ENCODE data around the gene HSPBAP1.
"Not testable (repeated sequence)": the region's sequence is repeated elsewhere in the genome, so short reads cannot be mapped to it uniquely, and the experiment has no call there.

Gene HSPBAP1

GRCh38 chr3:122742234-122742633 is 51.4 kb downstream of the HSPBAP1 start:
- in situ Hi-C loops (cut with MboI; ENCODE audit: low sequenced_read_pairs): no loop called here

- in situ Hi-C loops (cut with MboI; ENCODE audit: low sequenced_read_pairs): no loop called here
Observed at GRCh38 chr3:122739172-122739571, 54.5 kb downstream of the HSPBAP1 start.

GRCh38 chr3:122732682-122733525 is 60.7 kb downstream of the HSPBAP1 start:
- in situ Hi-C loops (cut with MboI; ENCODE audit: low sequenced_read_pairs): not testable (repeated sequence)

DNA sequence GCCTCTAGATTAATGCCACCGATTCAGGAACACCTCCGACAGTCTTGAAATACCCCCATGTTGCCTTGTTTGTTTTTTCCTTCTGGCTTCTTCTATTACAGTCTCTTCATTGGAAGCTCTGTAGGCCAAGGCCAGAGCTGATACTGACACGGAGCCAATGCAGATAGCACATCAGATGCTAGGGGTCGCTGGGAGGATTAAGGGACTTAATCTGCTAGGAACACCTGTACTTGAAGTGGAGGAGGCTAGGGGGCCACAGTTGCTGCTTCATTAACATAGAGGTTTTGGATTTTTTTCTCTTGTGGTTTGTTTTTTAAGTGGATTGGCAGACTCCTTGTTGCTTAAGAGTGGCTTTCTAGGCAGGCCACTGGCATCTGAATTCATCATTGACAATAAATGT is 63.4 kb downstream of the HSPBAP1 start:
- in situ Hi-C loops (cut with MboI; ENCODE audit: low sequenced_read_pairs): no loop called here

DNA sequence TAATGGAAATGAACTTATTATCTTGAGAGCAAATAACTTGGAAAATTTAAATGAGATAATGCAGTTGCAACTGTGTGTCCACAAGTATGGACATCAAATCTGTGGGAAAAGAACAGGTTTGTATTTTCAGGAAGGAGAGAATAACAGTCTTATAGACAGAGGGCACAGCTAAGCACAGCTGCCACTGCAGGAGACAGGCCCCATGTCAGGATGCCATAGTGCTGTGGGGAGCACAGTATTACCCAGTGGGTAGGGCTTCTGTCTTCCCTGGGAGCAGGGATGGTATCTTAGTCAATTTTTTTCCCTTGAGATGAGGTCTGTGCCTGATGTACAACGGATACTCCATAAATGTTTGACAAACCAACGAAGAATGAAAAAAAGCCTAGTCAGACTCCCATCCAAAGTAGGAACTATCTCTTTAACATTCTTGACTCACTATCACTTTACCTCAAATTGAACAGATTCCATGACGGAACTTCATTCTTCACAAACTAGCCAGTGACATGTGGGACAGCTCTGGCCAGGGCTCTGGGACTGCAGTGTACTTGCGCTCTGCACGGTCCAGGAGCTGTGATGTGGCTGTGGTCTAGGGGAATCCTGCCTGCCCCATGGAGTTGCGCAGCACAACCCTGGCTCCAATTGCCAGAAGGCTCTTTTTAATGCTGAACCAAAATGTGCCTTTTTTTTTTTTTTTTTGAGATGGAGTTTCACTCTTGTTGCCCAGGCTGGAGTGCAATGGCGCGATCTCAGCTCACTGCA is 64.7 kb downstream of the HSPBAP1 start:
- in situ Hi-C loops (cut with MboI; ENCODE audit: low sequenced_read_pairs): no loop called here

DNA sequence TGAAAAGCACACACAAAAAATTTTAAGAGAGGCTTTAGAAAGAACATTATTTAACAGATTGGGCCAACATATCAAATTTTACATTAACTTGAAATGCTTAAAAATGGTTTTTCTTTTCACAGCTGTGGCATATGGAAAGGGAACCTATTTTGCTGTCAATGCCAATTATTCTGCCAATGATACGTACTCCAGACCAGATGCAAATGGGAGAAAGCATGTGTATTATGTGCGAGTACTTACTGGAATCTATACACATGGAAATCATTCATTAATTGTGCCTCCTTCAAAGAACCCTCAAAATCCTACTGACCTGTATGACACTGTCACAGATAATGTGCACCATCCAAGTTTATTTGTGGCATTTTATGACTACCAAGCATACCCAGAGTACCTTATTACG is 65.4 kb downstream of the HSPBAP1 start:
- in situ Hi-C loops (cut with MboI; ENCODE audit: low sequenced_read_pairs): no loop called here

- in situ Hi-C loops (cut with MboI; ENCODE audit: low sequenced_read_pairs): no loop called here
Observed at GRCh38 chr3:122727766-122728165, 65.9 kb downstream of the HSPBAP1 start.

DNA sequence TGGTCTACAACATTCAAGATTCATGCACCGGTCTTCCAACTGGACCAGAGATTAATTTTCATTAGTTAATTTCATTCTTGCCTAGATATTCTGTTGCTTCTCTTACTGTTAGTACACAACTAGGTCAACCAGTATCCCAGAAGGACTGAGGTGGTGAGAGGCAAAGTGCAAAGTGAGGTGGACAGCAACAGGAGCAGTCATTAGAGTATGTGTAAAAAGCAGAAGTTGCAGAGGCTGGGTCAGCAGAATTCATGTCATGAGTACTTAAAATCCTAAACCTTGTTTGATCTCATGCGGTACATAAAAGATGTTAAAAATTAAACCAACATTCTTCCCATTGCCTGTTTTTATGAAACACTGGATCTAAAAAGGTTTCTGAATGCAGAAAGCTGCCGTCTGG is 66.3 kb downstream of the HSPBAP1 start:
- in situ Hi-C loops (cut with MboI; ENCODE audit: low sequenced_read_pairs): no loop called here

GRCh38 chr3:122725106-122725505 is 68.5 kb downstream of the HSPBAP1 start:
- in situ Hi-C loops (cut with MboI; ENCODE audit: low sequenced_read_pairs): no loop called here

DNA sequence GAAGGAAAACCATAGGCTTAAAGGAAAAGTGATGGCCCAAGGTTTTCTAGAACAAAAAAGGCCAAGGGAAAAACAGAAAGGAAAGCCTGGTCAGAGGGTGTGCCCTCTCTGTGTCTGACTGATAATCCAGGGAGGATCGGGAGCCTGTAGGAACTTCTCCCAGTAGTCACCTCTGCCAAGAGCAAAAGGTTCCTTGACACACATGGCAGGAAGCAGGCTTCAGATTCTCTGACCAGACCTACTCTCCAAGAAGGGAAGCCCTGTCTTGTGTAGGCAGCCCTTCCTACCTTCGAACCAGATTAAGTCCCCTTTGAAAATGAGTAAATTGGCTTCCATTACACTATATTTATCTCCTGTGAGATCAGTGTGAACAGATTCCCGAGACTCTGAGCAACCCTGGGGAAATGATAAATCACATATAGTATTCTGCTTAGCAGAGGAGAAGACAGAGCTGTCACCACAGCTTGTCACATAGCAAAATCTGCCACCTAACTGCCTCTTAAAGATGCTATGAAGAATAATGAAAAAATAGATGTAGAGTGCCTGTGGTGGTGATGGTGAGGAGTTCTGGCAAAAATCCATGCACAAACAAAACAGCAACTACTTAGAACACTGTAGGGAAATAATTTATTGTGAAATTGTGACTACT is 74.2 kb downstream of the HSPBAP1 start:
- in situ Hi-C loops (cut with MboI; ENCODE audit: low sequenced_read_pairs): no loop called here

DNA sequence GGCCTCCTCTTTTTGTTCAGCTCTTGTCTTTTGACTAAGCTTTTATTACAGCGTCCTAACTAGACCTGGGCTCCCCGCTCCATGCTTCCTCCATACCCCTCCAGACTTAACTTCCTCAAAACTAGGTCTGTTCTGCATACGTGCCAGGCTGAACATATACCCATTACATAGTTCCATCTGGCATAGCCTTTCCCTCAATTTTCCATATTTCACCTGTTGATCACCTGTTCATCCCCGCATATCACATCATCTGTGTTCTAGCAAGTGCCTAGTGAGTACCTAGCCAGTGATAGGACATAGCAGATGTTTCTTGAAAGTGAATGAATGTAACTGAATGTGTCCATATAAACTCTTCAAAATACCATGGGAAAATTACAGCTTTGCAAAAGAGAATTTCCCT is 77.0 kb downstream of the HSPBAP1 start:
- in situ Hi-C loops (cut with MboI; ENCODE audit: low sequenced_read_pairs): no loop called here

- in situ Hi-C loops (cut with MboI; ENCODE audit: low sequenced_read_pairs): no loop called here
Observed at GRCh38 chr3:122714273-122714672, 79.4 kb downstream of the HSPBAP1 start.

- in situ Hi-C loops (cut with MboI; ENCODE audit: low sequenced_read_pairs): not testable (repeated sequence)
Observed at GRCh38 chr3:122710616-122711251, 82.9 kb downstream of the HSPBAP1 start.

DNA sequence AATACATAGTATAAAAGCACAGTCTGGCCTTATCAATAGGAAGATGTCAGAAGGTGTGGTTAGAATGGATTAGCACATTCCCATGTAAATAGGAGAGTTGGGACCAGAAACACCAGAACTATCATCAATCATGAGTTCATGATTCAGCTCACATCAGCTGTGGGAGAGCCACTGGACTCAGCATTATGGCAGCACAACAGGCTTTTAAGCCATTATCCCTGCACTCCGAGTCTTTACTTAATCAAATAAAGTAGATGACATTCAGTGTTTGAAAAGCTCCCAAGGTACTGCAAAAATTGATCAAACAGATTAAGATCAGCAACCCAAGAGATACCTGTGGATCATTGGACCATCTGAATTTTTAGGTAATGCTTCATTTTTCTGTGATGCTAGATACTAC is 88.3 kb downstream of the HSPBAP1 start:
- in situ Hi-C loops (cut with MboI; ENCODE audit: low sequenced_read_pairs): no loop called here

DNA sequence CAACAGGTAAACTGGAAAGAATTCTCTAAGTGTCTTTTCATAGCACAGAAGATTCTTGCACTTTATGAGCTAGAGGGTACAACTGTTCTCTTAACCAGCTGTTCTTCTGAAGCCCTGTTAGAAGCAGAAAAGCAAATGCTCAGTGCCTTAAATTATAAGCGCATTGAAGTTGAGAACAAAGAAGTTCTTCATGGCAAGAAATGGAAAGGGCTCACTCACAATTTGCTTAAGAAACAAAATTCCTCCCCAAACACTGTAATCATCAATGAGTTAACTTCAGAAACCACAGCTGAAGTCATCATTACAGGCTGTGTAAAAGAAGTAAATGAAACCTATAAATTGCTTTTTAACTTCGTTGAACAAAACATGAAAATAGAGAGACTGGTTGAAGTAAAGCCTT is 93.4 kb downstream of the HSPBAP1 start:
- in situ Hi-C loops (cut with MboI; ENCODE audit: low sequenced_read_pairs): no loop called here

GRCh38 chr3:122697952-122698620 is 95.5 kb downstream of the HSPBAP1 start:
- in situ Hi-C loops (cut with MboI; ENCODE audit: low sequenced_read_pairs): no loop called here

GRCh38 chr3:122695927-122696561 is 97.6 kb downstream of the HSPBAP1 start:
- in situ Hi-C loops (cut with MboI; ENCODE audit: low sequenced_read_pairs): no loop called here

GRCh38 chr3:122694966-122695365 is 98.7 kb downstream of the HSPBAP1 start:
- in situ Hi-C loops (cut with MboI; ENCODE audit: low sequenced_read_pairs): no loop called here

DNA sequence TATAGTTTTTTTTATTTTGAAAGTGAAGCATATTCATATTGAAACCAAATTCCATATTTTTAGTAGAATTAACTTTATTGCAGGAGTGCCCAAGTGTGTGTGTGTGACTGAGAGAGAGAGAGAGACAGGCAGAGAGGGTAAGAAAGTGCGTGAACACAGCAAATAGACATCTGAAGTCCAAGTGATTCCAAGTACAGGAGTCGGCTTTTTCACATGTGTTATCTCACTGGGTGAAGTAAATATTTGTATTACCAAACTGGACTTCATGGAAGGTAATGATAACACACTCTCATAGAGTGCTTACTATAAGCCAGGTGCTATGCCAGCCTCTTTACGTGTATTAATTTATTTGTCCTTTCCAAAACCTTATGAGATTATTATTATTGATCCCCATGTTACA is 101.0 kb downstream of the HSPBAP1 start:
- in situ Hi-C loops (cut with MboI; ENCODE audit: low sequenced_read_pairs): no loop called here

DNA sequence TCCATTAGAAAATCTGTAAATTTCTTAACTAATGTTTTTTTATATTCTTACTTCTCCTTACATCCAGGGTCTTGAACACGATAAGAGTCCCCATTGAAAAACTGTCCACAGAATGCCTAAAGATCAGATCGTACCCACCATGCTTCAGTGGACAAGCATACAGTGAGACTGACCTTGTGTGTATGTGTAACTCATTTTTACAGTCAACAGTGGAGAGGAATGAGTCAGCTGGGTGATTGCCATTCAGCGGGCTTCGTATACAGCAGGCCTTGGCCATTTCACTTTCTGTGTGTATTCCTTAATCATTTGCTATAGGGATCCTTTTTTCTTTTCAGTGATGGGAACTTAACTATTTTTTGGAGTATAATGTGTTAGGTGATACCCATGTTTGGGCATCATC is 102.4 kb downstream of the HSPBAP1 start:
- in situ Hi-C loops (cut with MboI; ENCODE audit: low sequenced_read_pairs): no loop called here

Data from HL-60/S4 treated with retinoic acid at 250 ng/mL for 4 days and 3 days (cell line).